ENCODE measurements around the gene TRABD2B. TPM values are rescaled to one million over a fixed set of nuclear protein-coding genes. Genes with fewer than 3 reads are reported as not detected.

Gene TRABD2B
- total and polyA plus RNA-seq, 2 of the 4 experiments (the other 2 are of a cell fraction) = not detected

DNA sequence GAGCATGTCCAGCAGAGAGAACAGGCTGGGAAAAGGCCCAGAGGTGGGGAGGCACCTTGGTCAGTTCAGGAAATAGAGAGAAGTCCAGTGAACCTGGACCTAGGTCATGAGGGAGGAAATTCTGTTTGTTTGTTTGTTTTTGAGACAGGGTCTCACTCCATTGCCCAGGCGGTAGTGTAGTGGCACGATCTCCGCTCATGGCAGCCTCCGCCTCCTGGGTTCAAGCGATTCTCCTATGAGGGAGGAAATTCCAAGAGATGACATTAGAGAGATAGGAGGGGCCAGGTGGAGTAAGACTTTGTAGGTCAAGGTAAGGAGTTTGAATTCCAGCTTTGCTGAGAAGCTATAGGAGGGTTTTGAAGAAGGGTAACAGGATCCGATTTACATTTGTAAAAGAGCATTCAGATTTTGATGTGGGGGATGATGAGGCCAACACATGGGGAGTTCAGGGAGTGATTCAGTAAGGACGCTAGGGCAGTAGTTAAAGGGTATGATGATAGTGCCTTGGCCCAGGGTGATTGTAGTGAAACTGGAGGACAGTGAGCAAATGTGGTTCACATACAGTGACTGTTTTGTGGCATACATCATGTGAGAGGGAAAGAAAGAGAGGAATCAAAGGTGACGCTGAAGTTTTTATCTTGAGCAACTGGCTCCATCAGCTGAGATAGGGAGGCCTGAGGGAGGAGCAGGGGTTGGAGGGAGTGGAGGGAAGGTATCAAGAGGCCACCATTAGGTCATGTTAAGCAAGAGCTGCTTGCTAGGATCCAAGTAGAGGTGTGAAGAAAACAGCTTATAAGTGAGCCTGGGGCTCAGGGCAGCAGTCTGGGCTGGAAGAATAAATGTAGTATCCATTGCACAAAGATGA is 8.3 kb upstream of the TRABD2B start:
- no peaks in the 10 kb centered on the region for H4K20me1 ChIP-seq (ENCODE audit: insufficient read depth, low read length)
- H2BK120ac ChIP-seq (ENCODE audit: low read depth, low read length) = no peak overlapping the region
- 65% methylated on average over 3 of the region's 8 CpGs; no CpG with 5 or more reads in 1 of the 2 experiments for WGBS, 2 experiments (ENCODE audit: extremely low coverage in 2 of 2, insufficient read length in 1 of 2)
- H3K9ac ChIP-seq (ENCODE audit: low read depth, low read length) = no peak overlapping the region
- H3K4ac ChIP-seq (ENCODE audit: low read depth, low read length) = no peak overlapping the region
- H3K4me3 ChIP-seq (ENCODE audit: insufficient read depth, low read depth, low read length) = no peak overlapping the region
- no peak overlapping the region for H3K23ac ChIP-seq (ENCODE audit: low read depth, low read length)
- no peaks in the 10 kb centered on the region for H3K9me3 ChIP-seq (ENCODE audit: control insufficient read depth, insufficient read depth, low read length)
- dilution Hi-C loops (cut with HindIII; ENCODE audit: low sequenced_read_pairs, unreplicated experiment) = no loop called here
- in situ Hi-C loops (cut with MboI; ENCODE audit: low sequenced_read_pairs) = no loop called here
- H3K18ac ChIP-seq (ENCODE audit: low read depth, low read length) = no peak overlapping the region
- no peak overlapping the region for H4K8ac ChIP-seq (ENCODE audit: low read depth in 2 of 2, low read length in 2 of 2)
- no peak overlapping the region for H2BK20ac ChIP-seq (ENCODE audit: low read depth, low read length)
- ChIA-PET CTCF (no interaction called here), POLR2A (ENCODE audit: unreplicated experiment) (no interaction called here)
- H3K4me1 ChIP-seq (ENCODE audit: control insufficient read depth, insufficient read depth, low read length) = no peaks in the 10 kb centered on the region
- no peaks in the 10 kb centered on the region; the same call in 1 of the 2 replicates for H3K27me3 ChIP-seq (ENCODE audit: control insufficient read depth, insufficient read depth, low read length)
- no peak overlapping the region for H2BK5ac ChIP-seq (ENCODE audit: low read depth, low read length, poor library complexity, severe bottlenecking)
- intact Hi-C loops (cut with micrococcal nuclease) = no loop called here
- no peak overlapping the region for H2AFZ ChIP-seq (replicated peaks; ENCODE audit: low read length, poor library complexity)
- H3K79me1 ChIP-seq (ENCODE audit: low read depth in 1 of 2, low read length in 2 of 2) = no peaks in the 10 kb centered on the region
- no peak overlapping the region for H2BK15ac ChIP-seq (ENCODE audit: low read depth, low read length)
- H2AK9ac ChIP-seq (replicated peaks; ENCODE audit: low read depth, low read length, poor library complexity) = no peak overlapping the region
- H4K5ac ChIP-seq (ENCODE audit: low read depth, low read length) = no peak overlapping the region
- no TSS peak for BruUV-seq (replicated peaks)
- no peak overlapping the region for H4K91ac ChIP-seq (ENCODE audit: insufficient read depth, low read depth, low read length)
- H3K27ac ChIP-seq (ENCODE audit: insufficient read depth, low read length) = no peak overlapping the region
- ATAC-seq (ENCODE audit: low read depth) (no peak), DNase-seq (no peak)
- H3K36me3 ChIP-seq (ENCODE audit: control insufficient read depth, insufficient read depth, low read length) = no peaks in the 10 kb centered on the region
- no peaks in the 10 kb centered on the region for H3K9me1 ChIP-seq (ENCODE audit: insufficient read depth, low read length)
- H3K56ac ChIP-seq (ENCODE audit: extremely low read depth, insufficient read depth, low read length) = no peak overlapping the region
- no peak overlapping the region for H2AK5ac ChIP-seq (ENCODE audit: low read depth, low read length)
- no peak overlapping the region for H3K4me2 ChIP-seq (ENCODE audit: low read depth, low read length)
- H3K14ac ChIP-seq (replicated peaks; ENCODE audit: low read depth, low read length) = no peak overlapping the region
- TF ChIP-seq RAD21 (IDR thresholded peaks at IDR 0.05; ENCODE audit: low read length) = no peak
- no peak for TF ChIP-seq SMC3 (IDR thresholded peaks at IDR 0.05; ENCODE audit: low read depth, low read length)
- no peak for TF ChIP-seq RCOR1 (IDR thresholded peaks at IDR 0.05; ENCODE audit: insufficient replicate concordance, low read length)
- TF ChIP-seq MAZ (IDR thresholded peaks at IDR 0.05; ENCODE audit: borderline replicate concordance, low read depth, low read length) = no peak
- no peak for TF ChIP-seq CEBPB (IDR thresholded peaks at IDR 0.05; ENCODE audit: low read depth, low read length)
- no peak for TF ChIP-seq BHLHE40 (IDR thresholded peaks at IDR 0.05; ENCODE audit: low read depth, low read length)
- TF ChIP-seq MAFK (IDR thresholded peaks at IDR 0.05; ENCODE audit: low read depth, low read length) = no peak
- no peak for TF ChIP-seq ELK1 (IDR thresholded peaks at IDR 0.05; ENCODE audit: borderline replicate concordance, low read depth, low read length)
- TF ChIP-seq CHD1 (IDR thresholded peaks at IDR 0.05; ENCODE audit: low read depth, low read length) = no peak
- TF ChIP-seq, protein P1, sequence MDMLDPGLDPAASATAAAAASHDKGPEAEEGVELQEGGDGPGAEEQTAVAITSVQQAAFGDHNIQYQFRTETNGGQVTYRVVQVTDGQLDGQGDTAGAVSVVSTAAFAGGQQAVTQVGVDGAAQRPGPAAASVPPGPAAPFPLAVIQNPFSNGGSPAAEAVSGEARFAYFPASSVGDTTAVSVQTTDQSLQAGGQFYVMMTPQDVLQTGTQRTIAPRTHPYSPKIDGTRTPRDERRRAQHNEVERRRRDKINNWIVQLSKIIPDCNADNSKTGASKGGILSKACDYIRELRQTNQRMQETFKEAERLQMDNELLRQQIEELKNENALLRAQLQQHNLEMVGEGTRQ (IDR thresholded peaks at IDR 0.05; ENCODE audit: low read depth, low read length) = no peak
- TF ChIP-seq RFX5 (IDR thresholded peaks at IDR 0.05; ENCODE audit: low read depth, low read length) = no peak
- TF ChIP-seq CTCF (conservative IDR thresholded peaks at IDR 0.05; ENCODE audit: low read depth, low read length) = no peak
- no peak for TF ChIP-seq POLR2A (IDR thresholded peaks at IDR 0.05; ENCODE audit: low read depth, low read length)
- no peak for TF ChIP-seq NFE2L2 (IDR thresholded peaks at IDR 0.05; ENCODE audit: low read depth, low read length)
- no peak for TF ChIP-seq MXI1 (IDR thresholded peaks at IDR 0.05; ENCODE audit: borderline replicate concordance, low read depth, low read length)
